ENCODE results near the gene ITGA6. TPM values are rescaled to one million over a fixed set of nuclear protein-coding genes. Genes with fewer than 3 reads are reported as not detected.

The ITGA6 gene
- total RNA-seq, 1 experiment from 2014 or later, result 181 TPM

DNA sequence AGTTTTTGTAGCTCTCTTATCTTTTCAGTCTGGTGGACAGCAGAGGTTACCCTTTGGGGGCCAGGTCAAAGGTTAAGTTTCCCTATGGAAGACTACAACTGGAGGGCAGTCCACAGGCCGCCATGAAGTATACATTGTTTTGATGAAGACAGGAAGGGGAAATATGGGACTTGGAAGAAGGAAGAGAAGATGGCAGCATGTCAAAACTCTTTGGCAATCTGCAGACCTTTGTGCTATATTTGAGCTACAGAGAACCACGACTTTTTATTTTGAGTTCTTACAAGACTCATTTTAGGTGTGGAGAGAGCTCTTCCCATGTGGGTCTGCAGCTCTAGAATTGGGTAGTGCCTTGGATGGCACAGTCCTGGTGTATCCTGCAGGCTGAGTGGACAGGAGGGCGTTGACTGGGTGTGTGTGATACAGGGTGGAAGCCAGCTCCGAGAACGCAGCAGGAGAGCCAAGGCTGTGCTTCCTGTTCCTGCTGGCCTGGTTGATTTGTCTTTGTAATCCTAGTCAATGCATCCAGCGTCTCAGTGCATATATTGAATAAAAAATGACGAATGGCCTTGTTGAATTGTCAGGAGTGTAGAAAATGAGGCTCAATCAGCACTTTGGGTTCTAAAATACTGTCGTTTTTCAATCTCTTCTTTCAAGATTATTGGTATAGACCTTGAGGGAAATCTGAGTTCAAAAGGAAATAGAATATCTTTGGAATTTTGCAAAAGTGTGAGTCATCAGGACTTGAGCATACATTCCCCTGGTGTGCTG, 11.5 kb downstream of the ITGA6 start:
- Histone ChIP-seq H4K20me1 (ENCODE audit: low read length) (peaks cover 6% of the 10 kb centered on the region; the same call in 1 of the 2 replicates), H3K36me3 (ENCODE audit: low read depth, low read length) (peaks cover 9% of the 10 kb centered on the region; the same call in 1 of the 2 replicates), H3K4me1 (ENCODE audit: insufficient read depth, low read length) (peaks cover 87% of the 10 kb centered on the region), H3K9me3 (ENCODE audit: low read length) (no peaks in the 10 kb centered on the region), H3K9me2 (replicated peaks; ENCODE audit: low read length) (no peaks in the 10 kb centered on the region), H2AFZ (ENCODE audit: low read length) (no peak overlapping the region), H3K4me3 (ENCODE audit: low read length) (peak overlapping the region; percentile 35), H3F3A (ENCODE audit: low read length, unreplicated experiment) (peaks cover 37% of the 10 kb centered on the region), H3K79me2 (ENCODE audit: low read length) (peaks cover 88% of the 10 kb centered on the region), H3K9ac (ENCODE audit: low read length) (peak overlapping the region; percentile 43; the same call in 1 of the 2 replicates), H3K27me3 (ENCODE audit: low read length) (no peaks in the 10 kb centered on the region), H3K27ac (ENCODE audit: low read length) (peak overlapping the region; percentile 97), H3K4me2 (ENCODE audit: low read length) (peak overlapping the region; percentile 61)
- DNase-seq (peak; percentile 91), ATAC-seq (peak; percentile 65)
- ChIA-PET POLR2A (ENCODE audit: unreplicated experiment) (interaction anchor here (0.6 to 0.7 kb wide), 2 partner anchors 9 to 14 kb away, joined by 4 to 5 read pairs; no protein-coding TSS in a partner anchor), CTCF (interaction anchor here (1.6 kb wide), 1 partner anchor 23 kb away, joined by 9 read pairs; no protein-coding TSS in a partner anchor)
- TSS peak; percentile 65 for BruUV-seq (replicated peaks)
- intact Hi-C loops (cut with micrococcal nuclease), result loop anchor here (1.0 kb wide), 1 partner anchor 11 kb away; no protein-coding TSS in a partner anchor
- TF ChIP-seq EZH2 (IDR thresholded peaks at IDR 0.05; ENCODE audit: low read length, unreplicated experiment) (no peak), EZH2phosphoT487 (IDR thresholded peaks at IDR 0.05; ENCODE audit: borderline replicate concordance, low read length) (no peak)
- TF ChIP-seq, protein P1, sequence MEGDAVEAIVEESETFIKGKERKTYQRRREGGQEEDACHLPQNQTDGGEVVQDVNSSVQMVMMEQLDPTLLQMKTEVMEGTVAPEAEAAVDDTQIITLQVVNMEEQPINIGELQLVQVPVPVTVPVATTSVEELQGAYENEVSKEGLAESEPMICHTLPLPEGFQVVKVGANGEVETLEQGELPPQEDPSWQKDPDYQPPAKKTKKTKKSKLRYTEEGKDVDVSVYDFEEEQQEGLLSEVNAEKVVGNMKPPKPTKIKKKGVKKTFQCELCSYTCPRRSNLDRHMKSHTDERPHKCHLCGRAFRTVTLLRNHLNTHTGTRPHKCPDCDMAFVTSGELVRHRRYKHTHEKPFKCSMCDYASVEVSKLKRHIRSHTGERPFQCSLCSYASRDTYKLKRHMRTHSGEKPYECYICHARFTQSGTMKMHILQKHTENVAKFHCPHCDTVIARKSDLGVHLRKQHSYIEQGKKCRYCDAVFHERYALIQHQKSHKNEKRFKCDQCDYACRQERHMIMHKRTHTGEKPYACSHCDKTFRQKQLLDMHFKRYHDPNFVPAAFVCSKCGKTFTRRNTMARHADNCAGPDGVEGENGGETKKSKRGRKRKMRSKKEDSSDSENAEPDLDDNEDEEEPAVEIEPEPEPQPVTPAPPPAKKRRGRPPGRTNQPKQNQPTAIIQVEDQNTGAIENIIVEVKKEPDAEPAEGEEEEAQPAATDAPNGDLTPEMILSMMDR (conservative IDR thresholded peaks at IDR 0.05; ENCODE audit: low read depth, low read length), result no peak

- intact Hi-C loops (cut with micrococcal nuclease), result loop anchor here (1.0 kb wide), 1 partner anchor 11 kb away; no protein-coding TSS in a partner anchor
- TF ChIP-seq EZH2phosphoT487 (IDR thresholded peaks at IDR 0.05; ENCODE audit: borderline replicate concordance, low read length), result no peak
- TF ChIP-seq EZH2 (IDR thresholded peaks at IDR 0.05; ENCODE audit: low read length, unreplicated experiment), result no peak
- TF ChIP-seq, protein P1 (conservative IDR thresholded peaks at IDR 0.05; ENCODE audit: low read depth, low read length), result no peak
- H3K36me3 ChIP-seq (ENCODE audit: low read depth, low read length), result peaks cover 10% of the 10 kb centered on the region; the same call in 1 of the 2 replicates
- peaks cover 88% of the 10 kb centered on the region for H3K79me2 ChIP-seq (ENCODE audit: low read length)
- H3F3A ChIP-seq (ENCODE audit: low read length, unreplicated experiment), result peaks cover 37% of the 10 kb centered on the region
- peaks cover under 1% of the 10 kb centered on the region; the same call in 1 of the 2 replicates for H4K20me1 ChIP-seq (ENCODE audit: low read length)
- H3K27ac ChIP-seq (ENCODE audit: low read length), result peak overlapping the region; percentile 97
- no peaks in the 10 kb centered on the region for H3K9me2 ChIP-seq (replicated peaks; ENCODE audit: low read length)
- no peak for ATAC-seq
- H3K4me3 ChIP-seq (ENCODE audit: low read length), result peak overlapping the region; percentile 28
- POLR2A ChIA-PET (ENCODE audit: unreplicated experiment), result interaction anchor here (0.7 kb wide), 1 partner anchor 14 kb away, joined by 5 read pairs; no protein-coding TSS in a partner anchor
- no peak for DNase-seq
- H3K27me3 ChIP-seq (ENCODE audit: low read length), result no peaks in the 10 kb centered on the region
- TSS peak; percentile 11 for BruUV-seq (replicated peaks)
- peak overlapping the region; percentile 61 for H3K4me2 ChIP-seq (ENCODE audit: low read length)
- no peak overlapping the region for H2AFZ ChIP-seq (ENCODE audit: low read length)
- no peaks in the 10 kb centered on the region for H3K9me3 ChIP-seq (ENCODE audit: low read length)
- peak overlapping the region; percentile 43 for H3K9ac ChIP-seq (ENCODE audit: low read length)
- CTCF ChIA-PET, result interaction anchor here (1.6 kb wide), 1 partner anchor 22 kb away, joined by 9 read pairs; no protein-coding TSS in a partner anchor
- peaks cover 83% of the 10 kb centered on the region for H3K4me1 ChIP-seq (ENCODE audit: insufficient read depth, low read length)
Measured at GRCh38 chr2:172439509-172439860, 12.1 kb downstream of the ITGA6 start.
